IMR-90 (cell line): ENCODE measurements around the gene VAV3. TPM values are rescaled to one million over a fixed set of nuclear protein-coding genes. Genes with fewer than 3 reads are reported as not detected.
A peak's percentile ranks its signal among the peaks of the same experiment; 100 is the strongest.

Source experiments
- ATAC-seq: fragments of 200-7000 bp; cut with Tn5 transposase; 2 replicates; pipeline ENCODE4 v1.9.1; 2020; ENCODE audit warnings: low read depth, mild to moderate bottlenecking, moderate library complexity
- BruUV-seq: library from RNA; stranded (reverse); fragments of 400-500 nt; replicated peaks from 2 replicates; lab custom pipeline; 2021; lab: Mats Ljungman, UMichigan
- CTCF ChIA-PET: fragments of 300-600 bp; formaldehyde crosslinking; extraction: SDS; loops from one replicate; lab custom pipeline; 2021; ENCODE audit warnings: antibody characterized with exemption; lab: Yijun Ruan, JAX
- POLR2A ChIA-PET: fragments of 300-600 bp; sonication (Branson Sonifier 250); formaldehyde crosslinking; loops from one replicate; lab custom pipeline; 2022; ENCODE audit warnings: antibody characterized with exemption; ENCODE audit not compliant: unreplicated experiment; lab: Charles Lee
- DNase-seq: peaks from one replicate; pipeline ENCODE4 v3.0.0; 2013
- H2AFZ ChIP-seq: replicated peaks from 2 replicates; pipeline ENCODE3; 2013; ENCODE audit warnings: low read length, mild to moderate bottlenecking; ENCODE audit not compliant: poor library complexity
- H2AK5ac ChIP-seq: 2 replicates; pipeline ENCODE4 v1.6.1; 2013; ENCODE audit warnings: low read depth, low read length, inconsistent platforms
- H2AK9ac ChIP-seq: replicated peaks from 2 replicates; pipeline ENCODE3; 2013; ENCODE audit warnings: mild to moderate bottlenecking, low read depth, low read length, moderate library complexity; ENCODE audit not compliant: poor library complexity
- H2BK120ac ChIP-seq: 2 replicates; pipeline ENCODE4 v1.6.1; 2013; ENCODE audit warnings: low read depth, low read length, inconsistent platforms
- H2BK15ac ChIP-seq: 3 replicates; pipeline ENCODE4 v1.6.1; 2013; ENCODE audit warnings: low read depth, low read length, inconsistent platforms
- H2BK20ac ChIP-seq: 2 replicates; pipeline ENCODE4 v1.6.1; 2013; ENCODE audit warnings: low read depth, mild to moderate bottlenecking, inconsistent platforms, low read length, moderate library complexity
- H2BK5ac ChIP-seq: 2 replicates; pipeline ENCODE4 v1.6.1; 2013; ENCODE audit warnings: mild to moderate bottlenecking, low read depth, low read length, inconsistent platforms; ENCODE audit not compliant: poor library complexity, severe bottlenecking
- H3K14ac ChIP-seq: replicated peaks from 2 replicates; pipeline ENCODE4 v1.6.1; 2013; ENCODE audit warnings: low read depth, low read length, inconsistent platforms
- H3K18ac ChIP-seq: 2 replicates; pipeline ENCODE4 v1.6.1; 2013; ENCODE audit warnings: low read depth, low read length, control low read depth
- H3K23ac ChIP-seq: 2 replicates; pipeline ENCODE4 v1.6.1; 2013; ENCODE audit warnings: low read depth, low read length, inconsistent platforms
- H3K27ac ChIP-seq: 2 replicates; pipeline ENCODE4 v1.5.1; 2013; ENCODE audit warnings: mild to moderate bottlenecking, control low read depth, low read length; ENCODE audit not compliant: insufficient read depth
- H3K27me3 ChIP-seq: 2 replicates; pipeline ENCODE4 v1.6.1; 2013; ENCODE audit warnings: low read length; ENCODE audit not compliant: control insufficient read depth, insufficient read depth
- H3K36me3 ChIP-seq: 2 replicates; pipeline ENCODE4 v1.6.1; 2013; ENCODE audit warnings: low read length, mixed read lengths; ENCODE audit not compliant: control insufficient read depth, insufficient read depth
- H3K4ac ChIP-seq: 2 replicates; pipeline ENCODE4 v1.6.1; 2013; ENCODE audit warnings: low read depth, low read length, inconsistent platforms
- H3K4me1 ChIP-seq: 2 replicates; pipeline ENCODE4 v1.6.1; 2013; ENCODE audit warnings: low read length, mixed read lengths; ENCODE audit not compliant: control insufficient read depth, insufficient read depth
- H3K4me2 ChIP-seq: 2 replicates; pipeline ENCODE4 v1.6.1; 2013; ENCODE audit warnings: low read depth, mild to moderate bottlenecking, control low read depth, low read length, moderate library complexity
- H3K4me3 ChIP-seq: 2 replicates; pipeline ENCODE4 v1.5.1; 2013; ENCODE audit warnings: low read depth, mild to moderate bottlenecking, control low read depth, low read length, moderate library complexity; ENCODE audit not compliant: insufficient read depth
- H3K56ac ChIP-seq: 2 replicates; pipeline ENCODE4 v1.6.1; 2013; ENCODE audit warnings: low read length, inconsistent platforms; ENCODE audit not compliant: insufficient read depth; ENCODE audit errors: extremely low read depth
- H3K79me1 ChIP-seq, 2 experiments: 2 replicates each; pipeline ENCODE4 v1.6.1; 2013; ENCODE audit warnings: low read length in 2 of 2, inconsistent platforms in 1 of 2, low read depth in 1 of 2
- H3K9ac ChIP-seq: 2 replicates; pipeline ENCODE4 v1.6.1; 2013; ENCODE audit warnings: low read depth, low read length, control low read depth
- H3K9me1 ChIP-seq: 2 replicates; pipeline ENCODE4 v1.6.1; 2013; ENCODE audit warnings: low read length, inconsistent platforms; ENCODE audit not compliant: insufficient read depth
- H3K9me3 ChIP-seq: 2 replicates; pipeline ENCODE4 v1.6.1; 2013; ENCODE audit warnings: low read length; ENCODE audit not compliant: control insufficient read depth, insufficient read depth
- H4K20me1 ChIP-seq: 2 replicates; pipeline ENCODE4 v1.6.1; 2013; ENCODE audit warnings: low read length, inconsistent platforms; ENCODE audit not compliant: insufficient read depth
- H4K5ac ChIP-seq: 2 replicates; pipeline ENCODE4 v1.6.1; 2013; ENCODE audit warnings: mild to moderate bottlenecking, low read depth, low read length, control low read depth
- H4K8ac ChIP-seq, 2 experiments: 2 replicates each; pipeline ENCODE4 v1.6.1; 2013; ENCODE audit warnings: low read depth in 2 of 2, low read length in 2 of 2, control low read depth in 1 of 2, inconsistent platforms in 1 of 2
- H4K91ac ChIP-seq: 2 replicates; pipeline ENCODE4 v1.6.1; 2013; ENCODE audit warnings: low read depth, low read length, inconsistent platforms; ENCODE audit not compliant: insufficient read depth
- BHLHE40 ChIP-seq: fragments of 150-350 bp; IDR thresholded peaks from 2 replicates; pipeline ENCODE4 v1.6.1; 2016; ENCODE audit warnings: mild to moderate bottlenecking, low read depth, low read length
- CEBPB ChIP-seq: IDR thresholded peaks from 2 replicates; pipeline ENCODE4 v1.6.1; 2012; ENCODE audit warnings: low read depth, low read length, improper control_type of control experiment
- WGBS, 2 experiments: methylation state at CpG; one replicate each; pipeline versions ENCODE4 v1.1.5 to v1.1.7; 2013; ENCODE audit warnings: missing lambda C conversion rate in 2 of 2; ENCODE audit not compliant: insufficient read length in 1 of 2; ENCODE audit errors: extremely low coverage in 2 of 2; 5-methylcytosine and 5-hydroxymethylcytosine counted together
- dilution Hi-C: fragments of 300-500 bp; cut with HindIII; formaldehyde crosslinking; loops from one replicate; pipeline ENCODE4 v1.14.3; 2018; ENCODE audit warnings: low sequenced_read_pairs; ENCODE audit not compliant: unreplicated experiment
- in situ Hi-C: fragments of 300-500 bp; cut with MboI; formaldehyde crosslinking; loops from 3 replicates; pipeline ENCODE4 v1.14.3; 2019; ENCODE audit warnings: low sequenced_read_pairs, inconsistent platforms, mixed read lengths
- intact Hi-C: fragments of 100-400 bp; cut with micrococcal nuclease; formaldehyde crosslinking; loops from 2 replicates; pipeline ENCODE4 v1.10.0; 2022
- polyA plus RNA-seq, 3 experiments: library from polyadenylated mRNA; depleted of rRNA; stranded (reverse); fragments of >200 nt; gene quantifications; 2 replicates each; pipeline ENCODE4 v1.2.3, GENCODE V29; 2012; ENCODE audit warnings: low replicate concordance in 1 of 3
- total RNA-seq: library from RNA; depleted of rRNA; stranded (reverse); fragments of >200 nt; gene quantifications from 2 replicates; pipeline ENCODE4 v1.2.3, GENCODE V29; 2012

The VAV3 gene
- total and polyA plus RNA-seq, 2 of the 4 experiments (the other 2 are of a cell fraction), result 0.12 to 0.18 TPM

- Histone ChIP-seq H2AK5ac (no peak overlapping the region), H3K9me1 (no peaks in the 10 kb centered on the region), H3K14ac (no peak overlapping the region), H3K56ac (no peak overlapping the region), H2BK5ac (no peak overlapping the region), H3K4me1 (no peaks in the 10 kb centered on the region), H3K4me2 (no peak overlapping the region), H3K27me3 (no peaks in the 10 kb centered on the region), H4K5ac (no peak overlapping the region), H3K9ac (no peak overlapping the region), H3K79me1 (no peaks in the 10 kb centered on the region), H3K18ac (no peak overlapping the region), H2AK9ac (no peak overlapping the region), H2AFZ (no peak overlapping the region), H4K91ac (no peak overlapping the region), H3K27ac (no peak overlapping the region), H2BK120ac (no peak overlapping the region), H2BK20ac (no peak overlapping the region), H4K8ac (no peak overlapping the region), H3K4ac (no peak overlapping the region), H3K9me3 (no peaks in the 10 kb centered on the region), H2BK15ac (no peak overlapping the region), H3K4me3 (no peak overlapping the region), H4K20me1 (no peaks in the 10 kb centered on the region), H3K23ac (no peak overlapping the region), H3K36me3 (no peaks in the 10 kb centered on the region)
- ATAC-seq (no peak), DNase-seq (no peak)
- peak; percentile 62 for TF ChIP-seq CEBPB
- no peak for TF ChIP-seq BHLHE40
- POLR2A ChIA-PET, result no interaction called here
- BruUV-seq, result no TSS peak
- dilution Hi-C loops (no loop called here), in situ Hi-C loops (no loop called here), intact Hi-C loops (no loop called here)
- CTCF ChIA-PET, result no interaction called here
- no CpG with 5 or more reads among the region's 1 CpG for WGBS, 2 experiments
These were observed 39.4 kb downstream of the VAV3 start for GRCh38 chr1:107925565-107925964.
